NCI-H524 (cell line): ENCODE measurements around the gene ARHGAP9.
A peak's percentile ranks its signal among the peaks of the same experiment; 100 is the strongest.

ENCODE experiments used
- DNase-seq, 2 experiments: peaks; one replicate each; lab custom pipeline; 2025; lab: John Stamatoyannopoulos, UW

The ARHGAP9 gene

GRCh38 chr12:57479376-57480115 lies at the start of gene ARHGAP9:
Gene ARHGAP9, minus strand, starts transcription at chr12:57479866. Its CDS starts 460 bp downstream, at chr12:57479406.
- no peak for DNase-seq

GRCh38 chr12:57528831-57529555 lies 49.3 kb upstream of the ARHGAP9 start:
- no peak for DNase-seq

- DNase-seq = no peak
Measured at GRCh38 chr12:57528176-57528575, 48.5 kb upstream of the ARHGAP9 start.

- DNase-seq = no peak
Measured at GRCh38 chr12:57527184-57527583, 47.5 kb upstream of the ARHGAP9 start.

GRCh38 chr12:57526477-57527126 lies 46.9 kb upstream of the ARHGAP9 start:
- DNase-seq = no peak

- no peak for DNase-seq
Measured at GRCh38 chr12:57525615-57526383, 46.1 kb upstream of the ARHGAP9 start.

- peak; percentile 22 to 70 for DNase-seq
Measured at GRCh38 chr12:57524814-57525614, 45.3 kb upstream of the ARHGAP9 start.

GRCh38 chr12:57523706-57524614 lies 44.3 kb upstream of the ARHGAP9 start:
- peak in 1 of 2 experiments; percentile 30 for DNase-seq

GRCh38 chr12:57522887-57523705 lies 43.4 kb upstream of the ARHGAP9 start:
- peak in 1 of 2 experiments; percentile 48 for DNase-seq

GRCh38 chr12:57522011-57522886 lies 42.6 kb upstream of the ARHGAP9 start, which contains the start of gene MBD6:
Gene MBD6, plus strand, starts transcription at chr12:57522824. Its CDS starts 1,480 bp downstream, at chr12:57524304.
- DNase-seq = peak; percentile 85 to 94

- DNase-seq = peak; percentile 74 to 85
Measured at GRCh38 chr12:57521525-57522010, 41.9 kb upstream of the ARHGAP9 start.

- DNase-seq = peak; percentile 92 to 98
Measured at GRCh38 chr12:57520053-57520818, 40.6 kb upstream of the ARHGAP9 start, which contains the start of gene DDIT3. Gene DDIT3, minus strand, starts transcription at chr12:57520514. Its CDS starts 3,108 bp downstream, at chr12:57517406.

- no peak for DNase-seq
Measured at GRCh38 chr12:57519796-57520052, 40.1 kb upstream of the ARHGAP9 start.

GRCh38 chr12:57518920-57519795 lies 39.5 kb upstream of the ARHGAP9 start:
- peak in 1 of 2 experiments; percentile 63 for DNase-seq

GRCh38 chr12:57518176-57518919 lies 38.7 kb upstream of the ARHGAP9 start:
- no peak for DNase-seq
